Ectodermal cell (in vitro differentiated cells): ENCODE data around the gene NUDT1.

Experiments used
- H3K27ac ChIP-seq: 2 replicates; pipeline ENCODE4 v1.7.0; 2013; ENCODE audit warnings: mild to moderate bottlenecking, low read depth, low read length; ENCODE audit not compliant: insufficient read depth, poor library complexity, severe bottlenecking
- H3K27me3 ChIP-seq: 2 replicates; pipeline ENCODE4 v1.7.0; 2013; ENCODE audit warnings: mild to moderate bottlenecking, low read length; ENCODE audit not compliant: insufficient read depth, control insufficient read depth, poor library complexity, severe bottlenecking
- H3K36me3 ChIP-seq: one replicate; pipeline ENCODE4 v1.7.0; 2013; ENCODE audit warnings: low read length; ENCODE audit not compliant: control insufficient read depth, insufficient read depth
- H3K4me1 ChIP-seq: one replicate; pipeline ENCODE4 v1.7.0; 2013; ENCODE audit warnings: low read length; ENCODE audit not compliant: control insufficient read depth, insufficient read depth
- H3K4me3 ChIP-seq: 2 replicates; pipeline ENCODE4 v1.7.0; 2013; ENCODE audit warnings: low read depth, low read length, control low read depth; ENCODE audit not compliant: insufficient read depth
- H3K9me3 ChIP-seq: 2 replicates; pipeline ENCODE4 v1.7.0; 2013; ENCODE audit warnings: mild to moderate bottlenecking, low read length, moderate library complexity; ENCODE audit not compliant: control insufficient read depth
- WGBS, 2 experiments: methylation state at CpG; one replicate each; pipeline ENCODE4 v1.1.7; 2013; ENCODE audit warnings: missing lambda C conversion rate in 2 of 2; 5-methylcytosine and 5-hydroxymethylcytosine counted together

NUDT1 gene

DNA sequence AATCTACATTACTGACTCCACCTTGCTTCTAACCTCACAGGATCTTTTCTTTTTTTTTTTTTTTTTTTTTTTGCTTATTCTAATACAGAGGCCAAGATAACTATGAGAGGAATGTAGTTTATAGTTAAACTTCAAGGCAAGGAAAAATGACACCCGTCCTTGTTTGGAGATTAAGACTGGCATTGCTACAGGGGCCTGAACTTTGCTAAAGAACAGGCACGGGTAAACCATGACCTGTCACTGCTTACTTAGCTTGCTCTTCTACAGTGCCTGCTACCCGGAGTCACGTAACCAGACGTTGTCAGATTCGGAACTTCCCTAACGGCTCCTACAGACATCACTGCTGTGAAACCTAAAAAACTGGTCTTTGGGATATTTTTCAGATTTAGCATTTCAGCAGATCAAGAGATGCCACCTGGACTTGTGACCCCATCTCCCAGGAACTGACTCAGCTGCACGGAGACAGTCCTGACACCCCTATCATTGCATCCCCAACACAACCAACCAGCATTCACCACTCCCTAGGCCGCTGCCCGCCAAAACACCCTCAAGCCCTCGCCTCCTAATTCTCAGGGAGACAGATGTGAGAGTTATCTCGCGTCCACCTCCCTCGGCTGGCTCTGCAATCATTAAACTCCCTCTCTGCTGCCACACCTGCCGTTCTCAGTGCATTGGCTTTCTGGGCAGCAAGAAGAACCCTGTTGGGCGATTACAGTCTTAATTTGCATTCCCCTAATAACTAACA, 36.8 kb upstream of the NUDT1 start:
- 94 to 95% methylated on average over 16 of the region's 16 CpGs for WGBS, 2 experiments
- Histone ChIP-seq H3K27me3 (no peaks in the 10 kb centered on the region), H3K27ac (no peak overlapping the region), H3K4me1 (peaks cover 8% of the 10 kb centered on the region), H3K4me3 (no peak overlapping the region), H3K36me3 (peaks cover 13% of the 10 kb centered on the region), H3K9me3 (no peaks in the 10 kb centered on the region)

DNA sequence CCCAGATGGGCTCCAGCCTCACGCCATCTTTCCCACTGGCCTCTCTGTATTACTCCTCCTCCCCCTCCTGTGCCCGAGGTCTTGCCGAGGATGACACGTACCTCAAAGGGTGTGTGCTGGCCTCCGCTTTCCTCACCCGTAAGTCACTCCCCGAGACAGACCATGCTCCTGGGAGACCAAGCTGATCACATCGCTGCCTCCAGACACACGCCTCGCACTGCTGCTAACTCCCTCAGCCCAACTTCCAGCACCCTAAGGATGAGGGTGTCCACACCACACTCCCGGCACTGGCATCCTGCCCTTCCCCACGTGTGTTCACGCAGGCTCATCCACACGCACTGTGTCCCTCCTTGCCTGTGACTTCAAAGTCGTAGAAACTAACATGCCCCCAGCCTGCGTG, 33.3 kb upstream of the NUDT1 start:
- Histone ChIP-seq H3K4me1 (no peaks in the 10 kb centered on the region), H3K9me3 (no peaks in the 10 kb centered on the region), H3K27ac (no peak overlapping the region), H3K36me3 (peaks cover 25% of the 10 kb centered on the region), H3K4me3 (no peak overlapping the region), H3K27me3 (no peaks in the 10 kb centered on the region)
- WGBS, 2 experiments = 84 to 85% methylated on average over 16 of the region's 16 CpGs

DNA sequence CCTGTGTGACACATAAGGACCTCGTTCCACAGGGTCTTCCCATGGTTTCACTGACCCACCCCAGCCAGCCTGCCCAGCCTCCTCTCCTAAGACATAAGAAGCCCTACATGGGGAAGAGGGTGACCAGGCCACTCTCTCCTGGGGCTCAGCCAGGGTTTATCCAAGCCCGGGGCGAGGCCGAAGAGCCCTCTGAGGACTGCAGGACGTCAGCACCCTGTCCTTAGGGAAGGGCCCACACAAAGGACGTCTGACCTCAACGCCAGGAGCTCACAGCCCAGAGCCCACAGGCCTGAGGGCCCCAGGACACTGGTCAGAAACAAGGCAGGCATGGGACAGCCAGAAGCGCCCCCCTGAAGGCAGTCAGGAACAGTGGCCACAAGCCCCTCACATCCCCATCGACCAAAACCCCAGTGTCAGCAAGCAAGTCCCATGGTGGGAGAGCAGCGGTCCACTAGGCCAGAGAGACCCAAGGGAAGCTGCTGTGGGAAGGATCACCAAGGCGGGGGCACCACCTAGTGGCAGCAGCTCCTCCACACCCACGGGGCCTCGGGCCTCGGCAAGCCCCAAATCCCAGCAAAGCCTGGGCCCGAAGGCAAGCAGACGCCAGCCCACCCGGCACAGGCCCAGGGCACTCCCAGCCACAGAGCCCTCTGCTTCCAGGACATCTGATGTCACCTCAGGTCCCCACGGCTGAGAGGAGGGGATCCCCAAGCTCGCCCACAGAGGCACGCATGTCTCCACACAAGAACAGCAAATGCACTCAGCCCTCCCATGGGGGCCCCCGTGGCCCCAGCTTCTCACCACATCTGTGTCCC, 32.7 kb upstream of the NUDT1 start:
- peaks cover 27% of the 10 kb centered on the region for H3K36me3 ChIP-seq
- 75% methylated on average over 21 of the region's 21 CpGs for WGBS, 2 experiments

DNA sequence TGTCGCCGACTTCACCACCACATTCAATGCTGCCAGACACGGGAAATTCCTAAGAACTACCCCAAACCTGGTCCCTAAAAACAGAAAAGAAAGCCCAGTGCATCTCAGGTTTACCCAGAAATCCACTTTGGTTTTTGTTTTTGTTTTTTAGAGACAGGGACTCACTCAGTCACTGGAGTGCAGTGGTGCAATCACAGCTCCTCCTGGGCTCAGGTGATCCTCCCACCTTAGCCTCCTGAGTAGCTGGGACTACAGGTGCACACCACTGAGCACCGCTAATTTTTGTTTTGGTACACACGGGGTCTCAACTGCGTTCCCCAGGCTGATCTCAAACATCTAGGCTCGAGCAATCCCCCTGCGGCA, 32.1 kb upstream of the NUDT1 start:
- H3K9me3 ChIP-seq = no peaks in the 10 kb centered on the region
- WGBS, 2 experiments = 93% methylated on average over 8 of the region's 8 CpGs
- peaks cover 33% of the 10 kb centered on the region for H3K36me3 ChIP-seq

More for the DNA sequence above, 32.7 kb upstream of the NUDT1 start:
- Histone ChIP-seq H3K4me3 (no peak overlapping the region), H3K9me3 (no peaks in the 10 kb centered on the region), H3K27ac (no peak overlapping the region), H3K4me1 (no peaks in the 10 kb centered on the region), H3K27me3 (no peaks in the 10 kb centered on the region)

DNA sequence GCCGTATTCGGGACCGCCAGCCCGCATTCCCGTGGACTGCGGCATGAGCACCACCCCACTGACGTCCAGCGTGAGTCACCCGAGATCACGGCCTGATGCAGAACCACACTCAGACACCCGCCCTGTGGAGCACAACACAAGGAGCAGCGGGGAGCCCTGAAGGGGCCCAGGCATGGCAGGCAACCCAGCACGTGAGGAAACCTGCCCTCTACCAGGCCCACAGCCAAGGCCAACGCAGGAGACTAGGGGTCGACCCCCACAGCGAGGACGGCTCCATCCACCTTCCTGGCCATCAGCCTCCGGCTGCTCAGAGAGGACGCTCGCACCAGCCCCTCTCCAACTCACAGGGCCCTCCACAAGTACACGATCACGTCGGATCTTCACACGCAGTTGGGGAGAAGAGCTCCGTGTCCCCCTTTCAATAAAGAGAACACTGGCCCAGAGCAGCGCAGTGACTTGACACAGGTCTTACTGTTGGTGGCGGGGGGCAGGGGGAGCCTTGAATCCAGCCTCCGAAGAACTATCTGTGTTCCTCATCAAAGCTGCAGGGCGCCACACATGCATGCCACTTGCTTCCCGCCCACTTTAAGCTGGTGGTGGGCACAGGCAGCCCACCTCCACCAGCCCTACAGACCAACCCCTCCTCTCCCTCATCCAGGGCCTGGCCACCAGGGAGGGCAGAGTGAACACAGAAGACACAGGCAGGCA, 31.3 kb upstream of the NUDT1 start:
- no peaks in the 10 kb centered on the region for H3K27me3 ChIP-seq
- no peaks in the 10 kb centered on the region for H3K9me3 ChIP-seq
- H3K27ac ChIP-seq = no peak overlapping the region
- peaks cover 39% of the 10 kb centered on the region for H3K36me3 ChIP-seq
- H3K4me1 ChIP-seq = no peaks in the 10 kb centered on the region
- no peak overlapping the region for H3K4me3 ChIP-seq
- 94 to 95% methylated on average over 30 of the region's 30 CpGs for WGBS, 2 experiments

More for the DNA sequence above, 32.1 kb upstream of the NUDT1 start:
- H3K27me3 ChIP-seq = no peaks in the 10 kb centered on the region
- no peak overlapping the region for H3K4me3 ChIP-seq
- no peak overlapping the region for H3K27ac ChIP-seq
- H3K4me1 ChIP-seq = no peaks in the 10 kb centered on the region

DNA sequence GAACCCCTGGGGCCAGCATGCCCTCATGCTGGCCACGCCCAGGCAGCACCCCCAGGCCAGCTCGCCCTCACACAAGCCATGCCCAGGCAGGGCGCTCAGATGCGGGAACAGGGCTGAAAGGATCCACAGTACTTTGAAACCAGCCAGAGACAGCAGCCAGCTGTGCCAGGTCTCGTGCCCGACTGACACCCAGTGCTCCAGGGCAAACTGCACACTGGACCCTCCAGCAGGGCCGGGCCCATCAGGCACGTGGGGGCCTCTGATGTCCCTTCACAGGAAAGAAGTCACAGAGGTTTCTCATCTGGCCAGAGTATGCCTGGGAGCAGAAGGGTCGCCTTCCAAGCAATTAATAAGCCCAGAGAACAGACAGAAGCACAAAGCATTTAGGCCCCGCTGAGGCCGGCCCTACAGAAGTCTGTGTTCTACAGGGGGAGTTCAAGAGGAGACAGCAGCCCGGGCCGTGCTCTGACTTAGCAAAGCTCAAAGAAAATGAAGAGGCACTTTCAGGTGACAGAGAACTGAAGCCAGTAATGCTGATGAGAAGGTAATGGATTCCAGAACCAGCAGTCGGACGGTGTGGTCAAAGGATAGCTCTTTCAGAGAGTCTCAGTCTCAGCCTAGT, 30.7 kb upstream of the NUDT1 start:
- H3K27me3 ChIP-seq = no peaks in the 10 kb centered on the region
- 94% methylated on average over 15 of the region's 15 CpGs for WGBS, 2 experiments

DNA sequence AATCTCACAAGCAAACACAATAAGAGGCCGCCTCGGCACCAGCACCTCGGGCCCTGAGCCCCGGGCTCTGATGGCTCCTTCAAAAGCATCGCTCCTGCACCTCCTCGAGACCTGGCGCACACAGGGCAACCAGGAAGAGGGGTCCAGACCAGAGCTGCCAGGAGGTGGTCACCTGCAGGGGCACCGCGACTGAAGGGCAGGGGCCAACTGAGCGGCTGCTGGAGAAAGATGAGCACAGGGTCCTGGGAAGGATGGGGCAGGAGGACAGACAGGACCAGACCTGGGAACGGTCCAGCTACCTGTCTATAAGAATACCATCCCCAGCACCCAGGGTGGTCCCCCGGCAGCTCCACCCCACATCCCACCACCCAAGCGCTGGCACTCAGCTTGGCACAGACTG, 30.1 kb upstream of the NUDT1 start:
- Histone ChIP-seq H3K4me1 (no peaks in the 10 kb centered on the region), H3K9me3 (no peaks in the 10 kb centered on the region), H3K27ac (no peak overlapping the region), H3K27me3 (no peaks in the 10 kb centered on the region), H3K4me3 (no peak overlapping the region), H3K36me3 (peaks cover 49% of the 10 kb centered on the region)
- WGBS, 2 experiments = 93 to 97% methylated on average over 13 of the region's 13 CpGs

More for the DNA sequence above, 30.7 kb upstream of the NUDT1 start:
- Histone ChIP-seq H3K36me3 (peaks cover 46% of the 10 kb centered on the region), H3K4me3 (no peak overlapping the region), H3K4me1 (no peaks in the 10 kb centered on the region), H3K9me3 (no peaks in the 10 kb centered on the region), H3K27ac (no peak overlapping the region)

DNA sequence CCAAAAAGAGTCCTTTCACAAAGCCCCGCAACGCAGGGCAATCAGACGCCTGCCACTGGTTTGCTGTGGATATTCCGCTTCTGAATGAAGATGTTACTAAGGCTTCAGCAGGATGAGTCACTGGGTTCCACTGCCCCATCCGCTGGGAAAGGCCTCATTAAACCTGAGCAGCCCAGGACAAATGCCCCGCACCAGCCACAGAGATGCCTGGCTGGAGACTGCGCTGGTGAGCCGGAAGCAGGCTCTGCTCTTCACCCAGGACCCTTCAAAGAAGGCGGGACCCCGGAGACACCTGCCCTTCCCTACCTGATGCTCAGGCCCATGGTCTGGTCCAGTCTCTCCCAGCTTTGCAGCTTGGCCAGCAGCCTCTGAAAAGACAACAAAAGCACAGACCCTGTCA, 29.1 kb upstream of the NUDT1 start:
- Histone ChIP-seq H3K27ac (no peak overlapping the region), H3K27me3 (no peaks in the 10 kb centered on the region), H3K4me1 (no peaks in the 10 kb centered on the region), H3K9me3 (no peaks in the 10 kb centered on the region), H3K36me3 (peaks cover 49% of the 10 kb centered on the region), H3K4me3 (no peak overlapping the region)
- WGBS, 2 experiments = 92 to 97% methylated on average over 10 of the region's 10 CpGs

DNA sequence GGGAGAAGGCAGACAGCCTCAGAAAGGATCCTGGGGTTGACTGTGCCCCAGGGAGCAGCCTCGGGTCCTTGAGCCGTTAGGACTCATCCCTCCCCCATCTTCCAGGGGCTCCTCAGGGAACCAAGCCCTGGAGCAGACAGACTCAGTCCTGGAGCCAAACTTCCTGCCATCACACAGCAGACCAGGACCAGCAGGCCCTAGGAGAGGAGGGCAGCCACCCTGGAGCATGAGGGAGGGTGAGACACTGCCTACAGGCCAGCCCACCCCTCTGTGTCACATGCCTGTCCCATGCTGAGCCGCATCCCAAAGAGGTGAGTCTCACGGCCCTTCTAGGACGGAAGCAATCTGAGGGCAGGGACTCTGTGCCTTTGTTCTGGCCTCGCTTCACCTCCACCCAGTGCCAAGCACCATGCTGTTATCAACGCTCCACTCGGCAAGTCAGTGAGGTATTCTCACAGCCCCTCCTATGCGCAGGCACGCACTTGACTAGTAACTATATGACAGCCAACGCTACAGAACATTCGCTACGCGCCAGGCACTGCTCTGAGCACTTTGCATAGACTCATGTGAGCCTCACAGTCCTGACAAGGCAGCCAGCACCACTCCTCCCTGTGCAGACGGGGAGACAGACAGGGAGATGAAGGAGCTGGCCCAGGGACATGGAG, 28.3 kb upstream of the NUDT1 start:
- H3K4me3 ChIP-seq = no peak overlapping the region
- H3K9me3 ChIP-seq = no peaks in the 10 kb centered on the region
- 88 to 89% methylated on average over 15 of the region's 15 CpGs for whole genome bisulfite sequencing, 2 experiments
- H3K4me1 ChIP-seq = no peaks in the 10 kb centered on the region
- no peaks in the 10 kb centered on the region for H3K27me3 ChIP-seq
- no peak overlapping the region for H3K27ac ChIP-seq
- H3K36me3 ChIP-seq = peaks cover 46% of the 10 kb centered on the region
